B cell (primary cell): Measurements from ENCODE around the gene PHLDB1.

ENCODE experiments used
- EZH2 ChIP-seq: IDR thresholded peaks from 2 replicates; pipeline ENCODE4 v1.6.1; 2012; ENCODE audit warnings: borderline replicate concordance, low read depth, mild to moderate bottlenecking, moderate library complexity, low read length; ENCODE audit not compliant: insufficient read depth, poor library complexity, severe bottlenecking
- TF ChIP-seq, protein P1 (sequence below): fragments of 200-600 bp; IDR thresholded peaks from one replicate; pipeline ENCODE4 v1.8.0; 2022; ENCODE audit warnings: antibody characterized with exemption, mild to moderate bottlenecking

DNA sequence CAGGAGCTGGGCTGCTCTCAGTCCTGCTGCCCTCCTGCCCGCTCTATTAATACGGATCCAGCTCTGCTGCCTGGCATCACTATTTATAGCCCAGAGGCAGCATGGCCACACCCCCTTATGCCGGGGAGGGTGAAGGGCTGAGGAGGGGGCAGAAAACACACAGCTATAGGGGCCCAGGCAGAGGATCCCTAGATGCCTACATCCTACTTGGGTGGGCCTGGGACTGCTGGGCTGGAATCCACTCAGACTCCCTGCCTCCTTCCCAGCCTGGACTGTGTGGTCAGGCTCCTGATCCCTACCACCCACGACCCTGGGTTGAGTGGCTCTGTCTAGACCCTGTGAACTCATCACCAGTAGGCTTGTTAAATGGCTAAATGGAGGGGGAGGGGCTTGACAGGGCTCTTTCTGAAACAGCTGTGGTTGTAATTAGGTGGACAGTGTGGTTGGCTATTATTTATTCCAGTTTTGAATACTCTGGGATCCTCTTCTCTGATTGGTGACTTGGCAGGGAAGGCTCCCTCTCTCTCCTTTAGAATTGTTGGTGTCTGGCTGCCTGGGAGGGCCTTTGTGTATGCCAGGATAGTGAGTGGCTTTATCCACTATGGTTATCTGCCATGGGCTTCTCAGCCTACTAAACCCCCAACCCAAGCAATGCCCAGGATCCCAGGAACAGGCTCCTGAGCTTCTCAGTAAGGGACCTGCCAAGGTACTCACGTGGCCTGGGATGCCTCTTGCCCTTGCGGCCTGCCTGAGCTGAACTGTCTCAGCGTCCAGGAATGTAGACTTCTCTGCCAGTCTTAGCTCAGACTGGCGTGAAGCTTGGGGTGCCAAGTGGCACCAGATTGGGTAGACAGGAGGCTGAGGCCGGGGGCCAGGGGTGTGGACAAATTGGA is 15.2 kb downstream of the PHLDB1 start:
- TF ChIP-seq, protein P1, sequence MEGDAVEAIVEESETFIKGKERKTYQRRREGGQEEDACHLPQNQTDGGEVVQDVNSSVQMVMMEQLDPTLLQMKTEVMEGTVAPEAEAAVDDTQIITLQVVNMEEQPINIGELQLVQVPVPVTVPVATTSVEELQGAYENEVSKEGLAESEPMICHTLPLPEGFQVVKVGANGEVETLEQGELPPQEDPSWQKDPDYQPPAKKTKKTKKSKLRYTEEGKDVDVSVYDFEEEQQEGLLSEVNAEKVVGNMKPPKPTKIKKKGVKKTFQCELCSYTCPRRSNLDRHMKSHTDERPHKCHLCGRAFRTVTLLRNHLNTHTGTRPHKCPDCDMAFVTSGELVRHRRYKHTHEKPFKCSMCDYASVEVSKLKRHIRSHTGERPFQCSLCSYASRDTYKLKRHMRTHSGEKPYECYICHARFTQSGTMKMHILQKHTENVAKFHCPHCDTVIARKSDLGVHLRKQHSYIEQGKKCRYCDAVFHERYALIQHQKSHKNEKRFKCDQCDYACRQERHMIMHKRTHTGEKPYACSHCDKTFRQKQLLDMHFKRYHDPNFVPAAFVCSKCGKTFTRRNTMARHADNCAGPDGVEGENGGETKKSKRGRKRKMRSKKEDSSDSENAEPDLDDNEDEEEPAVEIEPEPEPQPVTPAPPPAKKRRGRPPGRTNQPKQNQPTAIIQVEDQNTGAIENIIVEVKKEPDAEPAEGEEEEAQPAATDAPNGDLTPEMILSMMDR: no peak
- no peak for TF ChIP-seq EZH2
